A673 (cell line): ENCODE data around the gene GALNT7.

Experiments
- CTCF ChIP-seq: fragments of 300-800, 200-600 bp; sonication (generic); conservative IDR thresholded peaks from 2 replicates; pipeline ENCODE4 v1.5.1; 2017; ENCODE audit warnings: low read depth, mild to moderate bottlenecking, antibody characterized with exemption, low read length, moderate library complexity, mixed read lengths
- EZH2 ChIP-seq: fragments of 200-600 bp; sonication (generic); IDR thresholded peaks from 2 replicates; pipeline ENCODE4 v1.6.1; 2017; ENCODE audit warnings: borderline replicate concordance, low read depth, mild to moderate bottlenecking, mixed read lengths, antibody characterized with exemption, low read length; ENCODE audit not compliant: poor library complexity, severe bottlenecking

- TF ChIP-seq EZH2 (no peak), CTCF (no peak)
These were observed 202.1 kb downstream of the GALNT7 start, which contains the start of gene SAP30 for GRCh38 chr4:173370477-173371291.
